ENCODE data around the gene UNC13C. TPM values are rescaled to one million over a fixed set of nuclear protein-coding genes. Genes with fewer than 3 reads are reported as not detected.

Gene UNC13C
- total and polyA plus RNA-seq, 10 of the 15 experiments (the other 5 are each of a cell fraction or from before 2014, with no cell fraction given) = 9.9 to 81.3 (median 25.0) TPM

GRCh38 chr15:54083501-54083900 lies 105.3 kb downstream of the UNC13C start:
- Histone ChIP-seq H3K27me3 (replicated peaks in 1 of 2; ENCODE audit: control insufficient read depth in 2 of 2, insufficient read depth in 2 of 2, low read length in 1 of 2) (no peaks in the 10 kb centered on the region), H3K36me3 (ENCODE audit: control insufficient read depth in 2 of 2, insufficient read depth in 2 of 2, low read length in 1 of 2) (no peaks in the 10 kb centered on the region), H3K27ac (ENCODE audit: control insufficient read depth, insufficient read depth) (no peak overlapping the region), H3K79me2 (ENCODE audit: control insufficient read depth, insufficient read depth, low read length) (no peaks in the 10 kb centered on the region), H3K9ac (ENCODE audit: control insufficient read depth, insufficient read depth, low read length) (no peak overlapping the region), H3K4me2 (ENCODE audit: control insufficient read depth, insufficient read depth) (no peak overlapping the region), H2AFZ (ENCODE audit: control insufficient read depth, low read depth, low read length) (no peak overlapping the region), H3K4me3 (no peak overlapping the region), H4K20me1 (ENCODE audit: control insufficient read depth, insufficient read depth) (no peaks in the 10 kb centered on the region), H3K9me3 (replicated peaks; ENCODE audit: control insufficient read depth, insufficient read depth, low read length) (no peaks in the 10 kb centered on the region; the same call in 2 of the 3 replicates), H3K4me1 (ENCODE audit: control insufficient read depth, insufficient read depth, low read length) (no peaks in the 10 kb centered on the region)
- RAD21 ChIA-PET (ENCODE audit: unreplicated experiment) = interaction anchor here (0.9 to 11.1 kb wide), 38 partner anchors 8 to 1085 kb away, joined by 3 to 122 read pairs (median 5); partner anchors contain the start of gene UNC13C
- SMC1A ChIA-PET (ENCODE audit: uncharacterized antibody, unreplicated experiment) = interaction anchor here (0.5 to 15.1 kb wide), 40 partner anchors 14 to 1084 kb away, joined by 3 to 164 read pairs (median 4); partner anchors contain the start of gene UNC13C
- intact Hi-C loops (cut with micrococcal nuclease; ENCODE audit: unreplicated experiment) = loop anchor here (1.0 to 10.0 kb wide), 7 partner anchors 106 to 1085 kb away; partner anchors contain the start of gene UNC13C
- peak; percentile 49 for ATAC-seq
- DNase-seq (ENCODE audit: low read depth, low spot score) = no peak
- CTCF ChIA-PET = interaction anchor here (0.7 to 4.7 kb wide), 39 partner anchors 8 to 1085 kb away, joined by 3 to 35 read pairs (median 4); partner anchors contain the start of gene UNC13C
- FAIRE-seq = no peak
- in situ Hi-C loops (cut with MboI) = no loop called here
- BruUV-seq (replicated peaks) = no TSS peak
- POLR2A ChIA-PET = interaction anchor here (1.3 to 1.5 kb wide), 3 partner anchors 100 to 436 kb away, joined by 3 to 4 read pairs (median 3); no protein-coding TSS in a partner anchor
- 5% methylated on average over 4 of the region's 4 CpGs for WGBS (ENCODE audit: insufficient coverage, insufficient replicate concordance, low lambda C conversion rate, missing lambda C conversion rate)
- TF ChIP-seq ZBTB40 (IDR thresholded peaks at IDR 0.05; ENCODE audit: borderline replicate concordance) (no peak), HDAC2 (IDR thresholded peaks at IDR 0.05) (no peak), SREBF1 (IDR thresholded peaks at IDR 0.05; ENCODE audit: low read length) (no peak), STAT1 (conservative IDR thresholded peaks at IDR 0.05) (no peak), ATF7 (IDR thresholded peaks at IDR 0.05; ENCODE audit: low read depth) (no peak), TAF1 (IDR thresholded peaks at IDR 0.05; ENCODE audit: borderline replicate concordance, low read depth, low read length) (no peak), NR2C2 (IDR thresholded peaks at IDR 0.05; ENCODE audit: borderline replicate concordance, control insufficient read depth, insufficient read length, low read depth) (no peak), RELA (IDR thresholded peaks at IDR 0.05; ENCODE audit: borderline replicate concordance, partially characterized antibody) (no peak), LARP7 (IDR thresholded peaks at IDR 0.05) (no peak), EGR1 (IDR thresholded peaks at IDR 0.05; ENCODE audit: borderline replicate concordance in 1 of 2, low read depth in 2 of 2, low read length in 2 of 2) (no peak), MAX (IDR thresholded peaks at IDR 0.05; ENCODE audit: low read depth, low read length) (no peak), NFYA (IDR thresholded peaks at IDR 0.05; ENCODE audit: borderline replicate concordance, low read depth, low read length) (no peak), DPF2 (IDR thresholded peaks at IDR 0.05) (0 out of 2 replicates have a peak, but pooled peaks have one; percentile 9), PBX3 (IDR thresholded peaks at IDR 0.05; ENCODE audit: insufficient replicate concordance, low read depth, low read length) (no peak), SUPT20H (IDR thresholded peaks at IDR 0.05; ENCODE audit: borderline replicate concordance, control insufficient read depth, low read depth, low read length) (no peak), NBN (IDR thresholded peaks at IDR 0.05) (no peak), ATF3 (IDR thresholded peaks at IDR 0.05; ENCODE audit: borderline replicate concordance, extremely low read depth, low read depth, low read length) (no peak), GABPA (IDR thresholded peaks at IDR 0.05; ENCODE audit: low read depth) (no peak), SMARCA5 (IDR thresholded peaks at IDR 0.05) (no peak), YBX1 (IDR thresholded peaks at IDR 0.05) (peak; percentile 85)

Measured in GM12878 (cell line).